Stomach (tissue), 9 donors: ENCODE measurements around the gene COL27A1. TPM values are rescaled to one million over a fixed set of nuclear protein-coding genes. Genes with fewer than 3 reads are reported as not detected.

ENCODE experiments used
- DNase-seq, 2 donors: peaks; one replicate each; pipeline versions ENCODE4 v3.0.0 to v3.0.0-alpha.2; 2013 to 2019
- H3K27ac ChIP-seq, 5 donors: fragments of 200-600 bp in 4 of 5; sonication (generic) in 4 of 5; one replicate each; pipeline ENCODE4 v1.5.1; 2013 to 2019; ENCODE audit warnings: mild to moderate bottlenecking in 1 of 5, moderate library complexity in 1 of 5
- H3K27me3 ChIP-seq, 3 donors: fragments of 200-600 bp; sonication (generic); one replicate each; pipeline ENCODE4 v1.5.1; 2017 to 2019; ENCODE audit warnings: mixed run types in 1 of 3
- H3K36me3 ChIP-seq, 4 donors: fragments of 200-600 bp; sonication (generic); 1 replicate in 3 of 4; 2 replicates in 1 of 4; pipeline ENCODE4 v1.5.1; 2016 to 2019
- H3K4me1 ChIP-seq, 4 donors: fragments of 200-600 bp; sonication (generic); one replicate each; pipeline ENCODE4 v1.5.1; 2016 to 2019
- H3K4me3 ChIP-seq, 4 donors: fragments of 200-600 bp; sonication (generic) in 3 of 4; one replicate each; pipeline ENCODE4 v1.5.1; 2016 to 2019; ENCODE audit warnings: mild to moderate bottlenecking in 1 of 4
- H3K9me3 ChIP-seq, 4 donors: fragments of 200-600 bp; sonication (generic); one replicate each; pipeline ENCODE4 v1.5.1; 2016 to 2019
- EP300 ChIP-seq: sonication (generic); formaldehyde crosslinking; IDR thresholded peaks from one replicate; pipeline ENCODE4 v1.6.1; 2017; ENCODE audit warnings: antibody characterized with exemption
- POLR2A ChIP-seq, 4 donors: fragments of 450-650 bp; IDR thresholded peaks; one replicate each; pipeline ENCODE4 v1.6.1; 2016; ENCODE audit warnings: antibody characterized with exemption in 4 of 4, control low read depth in 2 of 4, mild to moderate bottlenecking in 1 of 4, moderate library complexity in 1 of 4
- POLR2AphosphoS5 ChIP-seq, 3 donors: sonication (generic); formaldehyde crosslinking; IDR thresholded peaks; one replicate each; pipeline ENCODE4 v1.6.1; 2016; ENCODE audit warnings: antibody characterized with exemption in 3 of 3
- WGBS, 5 donors: extraction: QIAGEN DNeasy Blood & Tissue Kit in 3 of 5; methylation state at CpG; one replicate each; pipeline versions ENCODE4 v1.1.5 to v1.1.7; 2013 to 2018; 5-methylcytosine and 5-hydroxymethylcytosine counted together
- intact Hi-C: fragments of 100-400 bp; cut with DNase I; formaldehyde crosslinking; loops from one replicate; pipeline ENCODE4 v1.15.1; 2023; ENCODE audit warnings: low total_unique reads
- polyA plus RNA-seq, 3 donors: library from polyadenylated mRNA; stranded (reverse); fragments of 200-250 nt; gene quantifications; one replicate each; pipeline ENCODE4 v1.2.3, GENCODE V29; 2013
- total RNA-seq, 5 donors: library from RNA; depleted of rRNA; stranded (reverse); fragments of >200 nt; gene quantifications; one replicate each; pipeline versions ENCODE4 v1.1.0 to v1.2.3, GENCODE V29; 2014 to 2016
- TF ChIP-seq, protein P1 (sequence below), 7 experiments: fragments of 450-650 bp in 4 of 7; fragments of 200-600 bp in 3 of 7; sonication (generic) in 3 of 7; IDR thresholded peaks; one replicate each; pipeline ENCODE4 v1.5.1; 2016 to 2019; ENCODE audit warnings: antibody characterized with exemption in 7 of 7, control low read depth in 2 of 7, mild to moderate bottlenecking in 1 of 7
- donor health status: healthy with polysubstance abuse.
- donor health status: Bipolar disorder and iron deficiency.
- donor health status: healthy.

Gene COL27A1
- total and polyA plus RNA-seq, 8 donors, result 2.9 to 26.3 (median 8.2) TPM

DNA sequence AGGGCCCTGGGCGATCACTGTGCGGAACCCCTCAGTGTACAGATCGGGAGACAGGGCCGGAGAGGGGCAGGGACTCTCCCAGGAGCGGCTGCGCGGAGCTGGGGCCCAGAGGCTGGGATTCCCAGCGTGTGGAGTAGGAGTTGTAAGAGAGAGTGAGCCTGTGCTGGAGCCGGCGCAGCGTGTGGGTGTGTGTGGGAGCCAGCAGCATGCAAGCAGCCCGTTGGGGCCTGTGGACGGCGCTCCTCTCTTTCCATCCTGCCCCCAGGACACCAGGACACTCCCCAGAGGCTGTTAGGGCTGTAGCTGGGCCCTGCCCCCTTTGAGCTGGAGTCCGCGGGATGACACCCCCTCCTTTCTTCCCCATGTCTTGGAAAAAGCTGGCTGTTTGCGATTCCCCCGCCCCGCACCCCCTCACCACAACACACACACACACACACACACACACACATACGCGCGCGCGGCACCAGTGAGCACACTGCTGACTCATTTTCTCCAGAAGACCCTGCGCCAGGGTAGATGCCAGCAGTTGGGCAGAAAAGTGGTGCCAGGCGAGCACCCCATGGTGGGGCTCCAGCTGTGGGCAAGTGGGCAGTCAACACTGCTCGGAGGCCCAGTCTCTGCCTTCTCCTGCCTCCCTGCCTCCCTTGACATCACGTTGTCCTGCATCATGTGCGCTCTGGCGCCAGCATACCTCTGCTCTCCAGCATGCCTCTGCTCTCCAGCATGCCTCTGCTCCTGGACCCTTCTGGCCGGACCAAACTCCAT is 1.5 kb downstream of the COL27A1 start:
- WGBS, 5 donors, result 38 to 56% (median 42%) methylated on average over 18 to 31 of the region's 31 CpGs
- H3K4me1 ChIP-seq, result peaks cover 27 to 49% (median 35%) of the 10 kb centered on the region in 4 donors
- H3K36me3 ChIP-seq, result no peaks in the 10 kb centered on the region
- peaks cover 7 to 58% (median 26%) of the 10 kb centered on the region in 3 donors for H3K27me3 ChIP-seq
- peak overlapping the region in 4 of 5 donors; percentile 55 to 83 (median 69) for H3K27ac ChIP-seq
- DNase-seq, result peak; percentile 45 to 89
- no peaks in the 10 kb centered on the region for H3K9me3 ChIP-seq
- intact Hi-C loops, result no loop called here
- TF ChIP-seq POLR2A (IDR thresholded peaks at IDR 0.05) (no peak), EP300 (no peak), POLR2AphosphoS5 (IDR thresholded peaks at IDR 0.05) (no peak)
- TF ChIP-seq, protein P1, sequence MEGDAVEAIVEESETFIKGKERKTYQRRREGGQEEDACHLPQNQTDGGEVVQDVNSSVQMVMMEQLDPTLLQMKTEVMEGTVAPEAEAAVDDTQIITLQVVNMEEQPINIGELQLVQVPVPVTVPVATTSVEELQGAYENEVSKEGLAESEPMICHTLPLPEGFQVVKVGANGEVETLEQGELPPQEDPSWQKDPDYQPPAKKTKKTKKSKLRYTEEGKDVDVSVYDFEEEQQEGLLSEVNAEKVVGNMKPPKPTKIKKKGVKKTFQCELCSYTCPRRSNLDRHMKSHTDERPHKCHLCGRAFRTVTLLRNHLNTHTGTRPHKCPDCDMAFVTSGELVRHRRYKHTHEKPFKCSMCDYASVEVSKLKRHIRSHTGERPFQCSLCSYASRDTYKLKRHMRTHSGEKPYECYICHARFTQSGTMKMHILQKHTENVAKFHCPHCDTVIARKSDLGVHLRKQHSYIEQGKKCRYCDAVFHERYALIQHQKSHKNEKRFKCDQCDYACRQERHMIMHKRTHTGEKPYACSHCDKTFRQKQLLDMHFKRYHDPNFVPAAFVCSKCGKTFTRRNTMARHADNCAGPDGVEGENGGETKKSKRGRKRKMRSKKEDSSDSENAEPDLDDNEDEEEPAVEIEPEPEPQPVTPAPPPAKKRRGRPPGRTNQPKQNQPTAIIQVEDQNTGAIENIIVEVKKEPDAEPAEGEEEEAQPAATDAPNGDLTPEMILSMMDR (IDR thresholded peaks at IDR 0.05), result no peak
- H3K4me3 ChIP-seq, result peak overlapping the region; percentile 65 to 73 (median 68)

GRCh38 chr9:114157516-114158176 is 2.3 kb downstream of the COL27A1 start:
- peaks cover 27 to 49% (median 35%) of the 10 kb centered on the region in 4 donors for H3K4me1 ChIP-seq
- intact Hi-C loops, result no loop called here
- no peaks in the 10 kb centered on the region for H3K9me3 ChIP-seq
- no peak overlapping the region for H3K4me3 ChIP-seq
- H3K27me3 ChIP-seq, result peaks cover 7 to 50% (median 26%) of the 10 kb centered on the region in 3 donors
- DNase-seq, result no peak
- peak overlapping the region in 2 of 5 donors; percentile 69 to 83 for H3K27ac ChIP-seq
- H3K36me3 ChIP-seq, result no peaks in the 10 kb centered on the region
- TF ChIP-seq POLR2AphosphoS5 (IDR thresholded peaks at IDR 0.05) (no peak), POLR2A (IDR thresholded peaks at IDR 0.05) (no peak), EP300 (no peak)
- TF ChIP-seq, protein P1 (IDR thresholded peaks at IDR 0.05), result no peak
- WGBS, 5 donors, result 74 to 82% (median 76%) methylated on average over 9 of the region's 9 CpGs

DNA sequence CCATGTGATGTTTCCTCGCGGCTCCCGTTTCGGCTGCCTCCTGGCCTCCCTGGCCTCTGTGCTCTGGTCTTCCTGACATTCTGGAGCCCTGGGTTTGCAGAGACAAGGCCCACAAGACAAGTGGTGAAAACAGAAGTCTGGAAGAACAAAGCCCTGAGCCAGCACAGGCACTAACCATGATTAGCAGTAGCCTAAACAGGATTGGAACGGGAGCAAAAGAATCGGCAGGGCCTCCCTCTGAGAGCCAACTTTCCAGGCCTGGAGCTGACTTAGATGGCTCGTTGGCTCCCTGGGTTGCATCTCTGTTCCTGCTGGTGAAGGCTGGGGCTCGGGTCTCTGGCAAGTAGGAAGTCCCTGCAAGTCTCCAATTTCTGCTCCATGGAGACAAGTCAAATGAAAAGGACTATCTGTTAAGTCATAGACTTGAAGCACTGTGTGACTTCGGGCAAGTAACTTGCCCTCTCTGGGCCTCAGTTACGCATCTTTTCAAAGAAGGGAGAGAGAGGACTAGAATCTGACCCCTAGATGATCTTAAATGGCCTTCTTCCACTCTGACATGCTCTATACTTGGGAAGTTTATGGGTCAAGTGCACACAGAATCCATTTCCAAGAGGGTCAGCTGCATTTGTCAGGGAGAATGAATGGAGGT is 3.3 kb downstream of the COL27A1 start:
- Histone ChIP-seq H3K27ac (peak overlapping the region in 1 of 5 donors; percentile 83), H3K36me3 (no peaks in the 10 kb centered on the region), H3K9me3 (no peaks in the 10 kb centered on the region), H3K4me3 (no peak overlapping the region), H3K4me1 (peaks cover 30 to 55% (median 42%) of the 10 kb centered on the region in 4 donors), H3K27me3 (peaks cover 7 to 40% (median 23%) of the 10 kb centered on the region in 3 donors)
- TF ChIP-seq POLR2AphosphoS5 (IDR thresholded peaks at IDR 0.05) (no peak), EP300 (no peak), POLR2A (IDR thresholded peaks at IDR 0.05) (no peak)
- TF ChIP-seq, protein P1 (IDR thresholded peaks at IDR 0.05), result no peak
- no peak for DNase-seq
- intact Hi-C loops, result no loop called here
- 66 to 93% (median 77%) methylated on average over 6 to 10 of the region's 10 CpGs for WGBS, 5 donors

- TF ChIP-seq EP300 (no peak), POLR2A (IDR thresholded peaks at IDR 0.05) (no peak), POLR2AphosphoS5 (IDR thresholded peaks at IDR 0.05) (no peak)
- TF ChIP-seq, protein P1 (IDR thresholded peaks at IDR 0.05), result no peak
- intact Hi-C loops, result loop anchor here (10.0 kb wide), 1 partner anchor 115 kb away; no protein-coding TSS in a partner anchor
- Histone ChIP-seq H3K4me3 (no peak overlapping the region), H3K4me1 (peaks cover 19 to 48% (median 34%) of the 10 kb centered on the region in 4 donors), H3K27ac (no peak overlapping the region), H3K9me3 (no peaks in the 10 kb centered on the region), H3K27me3 (peaks cover 0 to 29% (median 12%) of the 10 kb centered on the region in 3 donors), H3K36me3 (no peaks in the 10 kb centered on the region)
- WGBS, 5 donors, result 18 to 30% (median 26%) methylated on average over 3 of the region's 3 CpGs
- DNase-seq, result no peak
Measured at GRCh38 chr9:114159691-114160090, 4.4 kb downstream of the COL27A1 start.
